Endothelial cell of umbilical vein (primary cell): Measurements from ENCODE around the gene THBS4. TPM values are rescaled to one million over a fixed set of nuclear protein-coding genes. Genes with fewer than 3 reads are reported as not detected.
A peak's percentile ranks its signal among the peaks of the same experiment; 100 is the strongest.

ENCODE experiments used
- BruUV-seq: library from RNA; stranded (reverse); fragments of 400-500 nt; replicated peaks from 2 replicates; lab custom pipeline; 2021; lab: Mats Ljungman, UMichigan
- CTCF ChIA-PET: fragments of 300-600, 350-600 bp; sonication (Branson Sonifier 250); formaldehyde crosslinking; loops from one replicate; lab custom pipeline; 2021; ENCODE audit warnings: antibody characterized with exemption, inconsistent platforms; lab: Charles Lee
- POLR2A ChIA-PET: fragments of 300-600, 350-600 bp; sonication (Branson Sonifier 250); formaldehyde crosslinking; loops from one replicate; lab custom pipeline; 2021; ENCODE audit warnings: antibody characterized with exemption, inconsistent platforms; lab: Charles Lee
- DNase-seq: peaks from one replicate; pipeline ENCODE4 v3.0.0-alpha.2; 2011; ENCODE audit warnings: low read depth, low spot score
- FAIRE-seq: peaks from 2 replicates; lab custom pipeline; 2011; peaks lifted over from hg19 to GRCh38; lab: Jason Lieb, UNC
- H2AFZ ChIP-seq: 2 replicates; pipeline ENCODE4 v1.6.0; 2012; ENCODE audit warnings: low read depth, low read length, control low read depth, inconsistent platforms
- H3K27ac ChIP-seq: 2 replicates; pipeline ENCODE4 v1.5.1; 2011; ENCODE audit warnings: low read depth, mild to moderate bottlenecking, control low read depth, low read length, moderate library complexity; ENCODE audit not compliant: insufficient read depth
- H3K27me3 ChIP-seq, 2 experiments: 2 replicates each; pipeline versions ENCODE4 v1.6.0 to v1.6.1; 2011; ENCODE audit warnings: low read length in 2 of 2, mixed read lengths in 1 of 2; ENCODE audit not compliant: control insufficient read depth in 2 of 2, insufficient read depth in 2 of 2
- H3K36me3 ChIP-seq, 2 experiments: 2 replicates in 1 of 2; 3 replicates in 1 of 2; pipeline ENCODE4 v1.5.1; 2011; ENCODE audit warnings: low read length in 2 of 2, mild to moderate bottlenecking in 1 of 2, moderate library complexity in 1 of 2; ENCODE audit not compliant: control insufficient read depth in 2 of 2, insufficient read depth in 2 of 2; ENCODE audit errors: extremely low read depth in 1 of 2
- H3K4me1 ChIP-seq: 3 replicates; pipeline ENCODE4 v1.5.1; 2011; ENCODE audit warnings: mild to moderate bottlenecking, low read length; ENCODE audit not compliant: control insufficient read depth, insufficient read depth; ENCODE audit errors: extremely low read depth
- H3K4me2 ChIP-seq: 2 replicates; pipeline ENCODE4 v1.6.1; 2011; ENCODE audit warnings: low read length, control low read depth, mixed read lengths; ENCODE audit not compliant: insufficient read depth
- H3K4me3 ChIP-seq, 3 experiments: fragments of 200-600 bp in 1 of 3; sonication (generic), shearing (Covaris generic) in 1 of 3; replicated peaks in 1 of 3; 2 replicates each; pipeline ENCODE4 v1.5.1; 2011 to 2016; ENCODE audit warnings: control low read depth in 3 of 3, low read length in 3 of 3, mild to moderate bottlenecking in 2 of 3, inconsistent platforms in 1 of 3, low read depth in 1 of 3, moderate library complexity in 1 of 3; ENCODE audit not compliant: insufficient read depth in 1 of 3
- H3K79me2 ChIP-seq: 2 replicates; pipeline ENCODE4 v1.6.0; 2012; ENCODE audit warnings: low read length, inconsistent platforms; ENCODE audit not compliant: control insufficient read depth, insufficient read depth
- H3K9ac ChIP-seq: replicated peaks from 2 replicates; pipeline ENCODE3; 2011; ENCODE audit warnings: low read length, control low read depth; ENCODE audit not compliant: insufficient read depth; ENCODE audit errors: extremely low read depth
- H3K9me1 ChIP-seq: replicated peaks from 3 replicates; pipeline ENCODE4 v1.6.0; 2011; ENCODE audit warnings: mild to moderate bottlenecking, low read length; ENCODE audit not compliant: control insufficient read depth, insufficient read depth; ENCODE audit errors: extremely low read depth
- H3K9me3 ChIP-seq: replicated peaks from 2 replicates; pipeline ENCODE4 v1.5.1; 2012; ENCODE audit warnings: low read length, inconsistent platforms; ENCODE audit not compliant: control insufficient read depth, insufficient read depth
- H4K20me1 ChIP-seq: replicated peaks from 2 replicates; pipeline ENCODE3; 2011; ENCODE audit warnings: mild to moderate bottlenecking, low read length; ENCODE audit not compliant: control insufficient read depth, insufficient read depth; ENCODE audit errors: extremely low read depth
- CTCF ChIP-seq, 2 donors: IDR thresholded peaks; 1 replicate in 1 of 2; 2 replicates in 1 of 2; pipeline ENCODE4 v1.5.1; 2011; ENCODE audit warnings: low read length in 2 of 2, mild to moderate bottlenecking in 2 of 2, moderate library complexity in 2 of 2, control low read depth in 1 of 2, inconsistent platforms in 1 of 2, low read depth in 1 of 2; ENCODE audit not compliant: insufficient read depth in 1 of 2; ENCODE audit errors: extremely low read depth in 1 of 2
- EZH2 ChIP-seq: IDR thresholded peaks from 2 replicates; pipeline ENCODE4 v1.6.1; 2012; ENCODE audit warnings: borderline replicate concordance, low read depth, mild to moderate bottlenecking, moderate library complexity, low read length, inconsistent platforms; ENCODE audit not compliant: severe bottlenecking
- FOS ChIP-seq: IDR thresholded peaks from 2 replicates; pipeline ENCODE4 v1.6.1; 2011; ENCODE audit warnings: mild to moderate bottlenecking, low read length, moderate library complexity, borderline replicate concordance; ENCODE audit not compliant: insufficient read depth
- GATA2 ChIP-seq: IDR thresholded peaks from 2 replicates; pipeline ENCODE4 v1.7.0; 2011; ENCODE audit warnings: low read depth, mild to moderate bottlenecking, moderate library complexity, mixed read lengths, low read length; ENCODE audit not compliant: insufficient read length, insufficient read depth
- JUN ChIP-seq: IDR thresholded peaks from 2 replicates; pipeline ENCODE4 v1.6.1; 2011; ENCODE audit warnings: borderline replicate concordance, low read depth; ENCODE audit not compliant: insufficient read length, insufficient read depth
- MAX ChIP-seq: IDR thresholded peaks from 2 replicates; pipeline ENCODE4 v1.6.1; 2011; ENCODE audit not compliant: insufficient read depth, insufficient read length
- MYC ChIP-seq: IDR thresholded peaks from one replicate; pipeline ENCODE4 v1.6.1; 2011; ENCODE audit warnings: mild to moderate bottlenecking, low read depth, low read length
- POLR2A ChIP-seq: IDR thresholded peaks from 2 replicates; pipeline ENCODE4 v1.6.1; 2012; ENCODE audit warnings: low read depth, mild to moderate bottlenecking, control low read depth, low read length
- POLR2AphosphoS5 ChIP-seq: IDR thresholded peaks from 2 replicates; pipeline ENCODE4 v1.6.1; 2012; ENCODE audit warnings: low read depth, mild to moderate bottlenecking, control low read depth, low read length, moderate library complexity; ENCODE audit not compliant: insufficient read depth
- dilution Hi-C: fragments of 300-500 bp; cut with MboI; formaldehyde crosslinking; loops from one replicate; pipeline ENCODE4 v1.15.0; 2019; ENCODE audit warnings: low sequenced_read_pairs; ENCODE audit not compliant: extremely low pct_ligation_motif_present
- intact Hi-C: fragments of 100-400 bp; cut with micrococcal nuclease; formaldehyde crosslinking; loops from one replicate; pipeline ENCODE4 v1.10.0; 2022
- polyA plus RNA-seq, 4 experiments: library from polyadenylated mRNA; depleted of rRNA in 3 of 4; stranded (reverse) in 3 of 4; unstranded in 1 of 4; fragments of >200 nt; gene quantifications; 2 replicates each; pipeline versions ENCODE4 v1.2.1 to v1.2.3, GENCODE V29; 2011 to 2012; ENCODE audit warnings: missing spikeins in 1 of 4
- total RNA-seq: library from RNA; stranded (reverse); gene quantifications from 2 replicates; pipeline ENCODE4 v1.2.3, GENCODE V29; 2021

THBS4 gene
- total and polyA plus RNA-seq, 2 donors (not counting 3 experiments of a cell fraction or from before 2014, with no cell fraction given): not detected

- Histone ChIP-seq H4K20me1 (no peaks in the 10 kb centered on the region), H3K9me3 (no peaks in the 10 kb centered on the region), H3K9ac (no peak overlapping the region), H3K4me3 (no peak overlapping the region), H3K36me3 (no peaks in the 10 kb centered on the region), H3K79me2 (no peaks in the 10 kb centered on the region), H2AFZ (peak overlapping the region; percentile 48), H3K27ac (no peak overlapping the region), H3K27me3 (no peaks in the 10 kb centered on the region), H3K4me2 (no peak overlapping the region), H3K9me1 (no peaks in the 10 kb centered on the region), H3K4me1 (no peaks in the 10 kb centered on the region)
- dilution Hi-C loops (no loop called here), intact Hi-C loops (loop anchor here (2.0 to 5.0 kb wide), 5 partner anchors 90 to 1057 kb away; partner anchors contain the start of gene MTX3)
- BruUV-seq: no TSS peak
- DNase-seq: no peak
- no peak for FAIRE-seq
- POLR2A ChIA-PET: no interaction called here
- TF ChIP-seq EZH2 (no peak), POLR2AphosphoS5 (no peak), JUN (no peak), GATA2 (no peak), POLR2A (no peak), MYC (no peak), CTCF (IDR thresholded peaks at IDR 0.05; ENCODE audit: extremely low read depth in 1 of 2, insufficient read depth in 1 of 2, low read depth in 1 of 2, low read length in 2 of 2) (no peak), FOS (no peak), MAX (no peak)
- CTCF ChIA-PET: interaction anchor here (2.7 to 4.5 kb wide), 3 partner anchors 203 to 1060 kb away, joined by 11 to 115 read pairs (median 56); no protein-coding TSS in a partner anchor
These were observed 47.1 kb downstream of the THBS4 start for GRCh38 chr5:80082281-80082680.
